NCI-H446 treated with DMSO at 0.1 percent for 48 hours (cell line): ENCODE results near the gene GHDC.
A peak's percentile ranks its signal among the peaks of the same experiment; 100 is the strongest.

Source experiments
- DNase-seq: peaks from one replicate; lab custom pipeline; 2025; lab: John Stamatoyannopoulos, UW

GHDC gene

GRCh38 chr17:42182927-42183734 is 11.2 kb downstream of the GHDC start:
- DNase-seq = no peak

DNA sequence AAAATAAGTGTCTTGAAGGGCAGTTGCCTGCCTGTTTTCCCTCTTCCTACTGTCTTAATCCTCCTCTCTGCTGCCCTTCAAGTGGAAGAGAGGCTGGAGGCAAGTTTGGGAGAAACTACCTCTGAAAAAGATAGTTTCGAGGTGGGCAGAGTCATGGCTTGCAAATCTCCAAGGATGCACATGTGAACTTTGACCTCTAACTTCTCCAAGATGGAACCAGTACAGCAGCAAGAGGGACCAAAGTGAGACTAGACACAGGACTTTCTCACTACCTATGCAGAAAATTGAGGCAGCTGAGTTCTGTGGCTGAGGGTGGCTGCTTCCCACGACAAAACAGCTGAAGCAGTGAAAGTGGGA is 12.5 kb downstream of the GHDC start:
- DNase-seq = no peak

- peak; percentile 67 for DNase-seq
Measured at GRCh38 chr17:42180922-42181850, 13.1 kb downstream of the GHDC start, which contains the start of gene KCNH4. Gene KCNH4 (minus strand): TSS chr17:42181142. CDS start chr17:42180945, 197 bp downstream.

DNA sequence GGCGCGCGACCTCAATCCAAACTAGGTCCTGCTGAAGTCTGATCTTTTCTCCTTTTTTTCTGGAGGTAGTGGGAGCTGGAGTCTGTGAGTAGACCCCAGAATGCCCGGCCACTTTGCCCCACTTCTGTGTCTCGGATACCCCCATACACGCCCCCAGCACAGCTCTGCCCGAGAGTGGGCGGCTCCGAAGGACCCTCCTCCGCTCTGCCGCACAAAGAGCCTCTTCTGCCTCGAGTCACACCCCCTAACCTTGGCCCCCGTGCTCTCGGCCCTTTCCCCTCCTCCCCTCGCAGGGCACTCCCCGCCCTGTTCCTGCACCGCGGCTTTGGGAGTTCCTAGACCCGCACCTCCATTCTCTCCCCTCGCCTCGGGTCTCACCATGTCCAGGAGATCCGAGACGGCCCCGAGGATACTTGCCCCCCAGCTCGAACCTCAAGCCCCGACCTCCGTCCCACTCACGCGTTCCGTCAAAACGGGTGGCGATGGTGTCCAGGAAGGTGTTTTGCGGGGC is 13.8 kb downstream of the GHDC start:
- DNase-seq = no peak

- no peak for DNase-seq
Measured at GRCh38 chr17:42179911-42180410, 14.3 kb downstream of the GHDC start.

DNA sequence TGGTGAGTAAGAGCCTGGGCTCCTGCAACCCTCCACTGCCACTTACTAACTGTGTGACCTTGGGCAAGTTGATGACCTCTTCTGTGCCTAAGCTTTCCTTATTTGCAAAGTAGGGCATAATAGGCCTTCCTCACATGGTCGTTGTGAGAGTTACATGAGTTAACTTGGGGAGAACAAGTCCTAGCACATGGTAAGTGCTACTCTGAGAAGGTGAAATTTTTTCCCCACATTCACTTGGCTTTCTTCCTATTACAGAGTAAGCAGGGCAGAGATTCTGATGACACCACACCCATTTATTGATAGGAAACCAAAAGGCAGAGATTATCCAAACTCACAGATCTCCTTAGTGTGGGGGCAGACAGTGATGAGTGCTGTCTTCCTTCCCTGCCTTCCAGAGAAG is 15.0 kb downstream of the GHDC start:
- DNase-seq = no peak

DNA sequence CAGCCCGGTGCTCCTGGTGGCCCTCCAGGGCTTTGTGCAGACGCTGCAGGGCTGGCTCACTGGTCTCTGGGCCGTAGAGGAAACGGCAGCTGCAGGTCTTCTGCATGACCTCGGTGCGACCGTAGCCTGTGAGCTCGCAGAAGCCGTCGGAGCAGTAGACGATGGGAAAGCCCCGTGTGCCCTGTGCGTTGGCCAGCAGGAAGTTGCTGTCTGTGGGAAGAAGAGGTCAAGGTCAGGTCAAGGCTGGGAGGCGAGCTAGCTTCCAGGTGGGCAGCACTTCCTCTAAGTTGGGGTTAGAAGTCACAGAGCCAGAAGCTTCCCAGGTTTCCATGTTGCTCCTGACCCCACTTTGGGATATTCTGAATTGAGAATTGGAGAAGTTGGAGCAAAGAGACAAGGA is 15.5 kb downstream of the GHDC start:
- DNase-seq = no peak

DNA sequence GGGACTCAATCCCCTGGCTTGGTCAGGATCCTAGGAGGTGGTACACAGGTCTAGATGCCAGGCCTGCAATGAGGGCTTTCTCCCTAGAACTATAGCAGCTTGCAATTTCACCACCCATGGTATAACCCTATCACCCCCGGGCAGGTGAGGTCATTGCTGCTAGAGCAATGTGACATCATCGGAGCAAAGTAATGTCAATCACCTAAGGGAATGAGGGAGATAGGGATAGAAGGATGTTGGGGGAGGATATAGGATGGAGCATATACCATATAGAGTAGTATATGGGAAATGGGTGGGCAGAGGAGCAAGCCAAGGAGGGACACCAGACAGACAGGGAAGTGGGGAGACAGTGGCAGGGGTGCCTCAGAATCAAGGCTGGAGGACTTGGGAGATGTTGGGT is 16.6 kb downstream of the GHDC start:
- DNase-seq = no peak

- DNase-seq = no peak
Measured at GRCh38 chr17:42174126-42174783, 20.0 kb downstream of the GHDC start.

DNA sequence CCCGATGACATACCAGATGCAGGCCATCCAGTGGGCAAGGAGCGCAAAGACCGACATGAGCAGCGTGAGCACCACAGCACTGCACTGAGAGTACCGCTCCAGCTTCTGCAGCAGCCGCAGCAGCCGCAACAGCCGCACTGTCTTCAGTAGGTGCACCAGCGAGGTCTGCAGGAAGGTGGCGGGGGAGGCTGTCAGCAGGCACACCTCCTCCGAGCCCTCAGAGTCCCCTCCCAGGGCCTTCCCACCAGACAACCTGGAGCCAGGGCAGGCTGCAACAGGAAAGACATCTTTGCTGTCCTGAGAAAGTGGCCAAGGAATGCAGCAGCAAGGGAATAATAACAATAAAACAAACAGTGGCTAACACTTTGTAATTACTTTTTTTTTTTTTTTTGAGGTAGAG is 22.5 kb downstream of the GHDC start:
- DNase-seq = no peak

DNA sequence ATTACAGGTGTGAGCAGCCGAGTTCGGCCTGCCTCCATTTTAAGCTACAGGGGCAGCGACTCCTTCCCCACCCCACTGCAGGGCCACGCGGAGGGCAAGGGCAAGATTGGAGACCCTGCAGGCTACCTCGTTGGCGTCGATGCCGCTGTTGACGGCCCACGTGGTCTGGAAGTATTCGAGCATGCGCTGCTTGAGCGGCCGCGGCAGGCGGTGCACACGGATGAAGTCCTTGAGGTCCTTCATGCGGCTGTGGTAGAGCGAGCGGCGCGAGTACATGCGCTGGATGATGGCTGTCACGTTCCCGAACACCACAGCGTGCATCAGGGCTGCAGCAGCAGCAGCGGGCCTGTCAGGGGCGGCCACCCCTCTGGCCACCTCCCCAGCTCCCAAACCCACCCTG is 24.9 kb downstream of the GHDC start:
- DNase-seq = no peak

GRCh38 chr17:42167807-42168206 is 26.5 kb downstream of the GHDC start:
- DNase-seq = no peak

- no peak for DNase-seq
Measured at GRCh38 chr17:42166196-42166763, 28.0 kb downstream of the GHDC start.

- no peak for DNase-seq
Measured at GRCh38 chr17:42165751-42166150, 28.5 kb downstream of the GHDC start.

- no peak for DNase-seq
Measured at GRCh38 chr17:42163696-42164407, 30.4 kb downstream of the GHDC start.

- DNase-seq = no peak
Measured at GRCh38 chr17:42163113-42163512, 31.2 kb downstream of the GHDC start.

DNA sequence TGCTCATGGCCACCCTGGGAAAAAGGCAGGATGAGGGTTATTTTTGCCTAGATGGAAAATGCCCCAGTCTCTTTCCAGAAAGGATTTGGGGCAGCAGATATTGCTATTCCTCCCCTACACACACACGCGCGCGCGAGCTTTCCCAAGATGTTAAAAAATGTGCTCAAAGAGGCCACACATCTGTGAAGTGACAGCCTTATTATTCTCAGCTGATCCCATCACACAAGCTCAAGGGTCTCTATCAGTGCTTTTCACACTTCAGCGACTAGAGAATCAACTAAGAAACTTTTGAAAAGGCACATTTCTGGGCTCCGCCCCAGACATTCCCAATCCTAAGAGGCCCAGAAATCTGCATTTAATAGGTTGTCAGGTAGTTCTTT is 33.8 kb downstream of the GHDC start:
- no peak for DNase-seq

DNA sequence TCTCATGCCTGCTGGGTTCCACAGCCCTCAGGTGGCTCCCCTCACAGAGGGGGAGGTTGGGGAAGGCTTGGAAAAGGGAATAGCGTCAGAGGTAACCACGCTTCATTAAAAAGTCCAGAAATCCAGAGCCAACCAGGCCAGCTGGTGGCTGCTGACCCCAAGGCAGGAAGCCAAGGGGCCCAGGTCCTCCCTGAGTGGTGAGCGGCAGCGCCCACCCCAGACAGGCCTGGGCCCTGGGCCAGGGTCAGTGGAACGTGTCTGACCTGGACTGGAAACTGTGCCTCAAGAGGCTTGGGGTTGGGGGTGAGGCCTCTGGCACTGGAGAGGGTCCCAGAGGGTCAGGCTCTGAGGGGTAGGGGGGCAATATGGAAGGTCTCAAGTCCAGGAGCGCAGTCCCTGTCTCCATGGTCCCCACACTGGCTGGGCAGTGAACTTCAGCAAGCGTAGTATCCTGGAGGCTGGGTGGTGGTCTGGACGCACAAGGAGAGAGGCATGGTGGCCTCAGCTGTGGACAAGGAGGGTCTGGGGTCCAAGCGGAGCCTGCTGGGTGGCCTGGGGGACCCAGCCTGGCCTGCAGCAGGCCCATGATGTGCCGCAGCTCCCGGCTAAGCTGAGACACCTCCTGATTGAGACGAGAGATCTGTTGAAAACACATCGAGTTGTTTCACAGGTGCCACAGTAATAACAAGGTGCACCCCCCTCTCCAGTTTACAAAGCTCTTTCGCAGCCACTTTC is 34.3 kb downstream of the GHDC start:
- DNase-seq = no peak

- no peak for DNase-seq
Measured at GRCh38 chr17:42155614-42156045, 38.7 kb downstream of the GHDC start.
